GM12872 (cell line): ENCODE results near the gene PDYN.

Experiments
- TF ChIP-seq, protein P1 (sequence below): IDR thresholded peaks from 3 replicates; pipeline ENCODE4 v1.5.1; 2011; ENCODE audit warnings: low read depth, mild to moderate bottlenecking, low read length, moderate library complexity; ENCODE audit not compliant: insufficient read depth

Gene PDYN

DNA sequence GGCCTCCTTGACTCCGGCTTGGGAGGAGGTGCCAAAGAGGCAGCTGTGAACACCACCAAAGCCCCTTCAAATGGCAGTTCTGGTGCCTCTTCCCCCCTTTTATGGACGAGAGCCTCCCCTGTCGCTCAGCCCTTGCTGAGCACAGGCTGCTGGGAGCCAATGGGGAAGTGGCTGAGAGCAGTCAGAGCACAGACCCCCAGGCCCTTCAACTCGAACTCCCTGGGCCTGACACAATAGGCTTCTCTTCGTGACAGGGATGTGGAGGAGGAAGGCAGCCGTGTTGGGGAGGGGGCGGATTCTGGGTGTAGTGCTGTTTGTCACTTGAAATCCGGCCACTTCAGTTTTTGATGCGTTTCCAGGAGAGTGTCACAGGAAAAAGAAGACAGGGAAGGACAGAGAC is at the start of gene PDYN:
Gene PDYN (minus strand): TSS at position 73 of the 400 bp plus-strand sequence. CDS start 10,974 bp downstream, outside the sequence.
- TF ChIP-seq, protein P1, sequence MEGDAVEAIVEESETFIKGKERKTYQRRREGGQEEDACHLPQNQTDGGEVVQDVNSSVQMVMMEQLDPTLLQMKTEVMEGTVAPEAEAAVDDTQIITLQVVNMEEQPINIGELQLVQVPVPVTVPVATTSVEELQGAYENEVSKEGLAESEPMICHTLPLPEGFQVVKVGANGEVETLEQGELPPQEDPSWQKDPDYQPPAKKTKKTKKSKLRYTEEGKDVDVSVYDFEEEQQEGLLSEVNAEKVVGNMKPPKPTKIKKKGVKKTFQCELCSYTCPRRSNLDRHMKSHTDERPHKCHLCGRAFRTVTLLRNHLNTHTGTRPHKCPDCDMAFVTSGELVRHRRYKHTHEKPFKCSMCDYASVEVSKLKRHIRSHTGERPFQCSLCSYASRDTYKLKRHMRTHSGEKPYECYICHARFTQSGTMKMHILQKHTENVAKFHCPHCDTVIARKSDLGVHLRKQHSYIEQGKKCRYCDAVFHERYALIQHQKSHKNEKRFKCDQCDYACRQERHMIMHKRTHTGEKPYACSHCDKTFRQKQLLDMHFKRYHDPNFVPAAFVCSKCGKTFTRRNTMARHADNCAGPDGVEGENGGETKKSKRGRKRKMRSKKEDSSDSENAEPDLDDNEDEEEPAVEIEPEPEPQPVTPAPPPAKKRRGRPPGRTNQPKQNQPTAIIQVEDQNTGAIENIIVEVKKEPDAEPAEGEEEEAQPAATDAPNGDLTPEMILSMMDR: no peak

GRCh38 chr20:2042400-2042799 is 48.5 kb upstream of the PDYN start:
- TF ChIP-seq, protein P1: no peak

DNA sequence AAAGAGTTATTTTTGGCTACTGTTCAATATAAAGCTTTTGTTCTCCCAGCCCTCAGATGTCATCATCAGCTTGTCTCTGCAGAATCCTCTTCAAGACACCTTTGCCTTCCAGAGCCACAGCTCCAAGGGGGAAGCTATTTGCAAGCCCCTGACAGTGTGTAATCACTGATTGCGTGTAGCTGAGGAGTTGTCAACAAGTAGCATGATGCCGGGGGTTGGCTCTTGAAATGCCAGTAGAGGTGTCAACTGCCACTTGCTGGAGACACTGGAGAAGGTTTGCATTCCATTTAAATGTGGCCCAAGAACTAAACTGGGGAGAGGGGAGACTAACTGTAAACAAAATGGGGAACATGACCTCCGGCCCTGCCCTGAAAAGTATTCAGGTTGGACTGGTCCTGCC is 44.3 kb upstream of the PDYN start:
- TF ChIP-seq, protein P1: no peak

- TF ChIP-seq, protein P1: no peak
These were observed 43.5 kb upstream of the PDYN start for GRCh38 chr20:2037296-2037914.

- TF ChIP-seq, protein P1: no peak
These were observed 38.3 kb upstream of the PDYN start for GRCh38 chr20:2032168-2032567.

GRCh38 chr20:2026514-2026913 is 32.7 kb upstream of the PDYN start:
- TF ChIP-seq, protein P1: no peak

- TF ChIP-seq, protein P1: no peak
These were observed 32.1 kb upstream of the PDYN start for GRCh38 chr20:2026004-2026403.
